CD14-positive monocyte (primary cell): Measurements from ENCODE around the gene LYSMD1. TPM values are rescaled to one million over a fixed set of nuclear protein-coding genes. Genes with fewer than 3 reads are reported as not detected.

Experiments
- DNase-seq, 3 donors: peaks; one replicate each; pipeline ENCODE4 v3.0.0-alpha.2; 2011 to 2022
- H2AFZ ChIP-seq: 2 replicates; pipeline ENCODE4 v1.6.0; 2012; ENCODE audit warnings: mild to moderate bottlenecking, low read depth, low read length, inconsistent platforms; ENCODE audit not compliant: insufficient read depth, poor library complexity, severe bottlenecking
- H3K27ac ChIP-seq, 2 donors: 1 replicate in 1 of 2; 2 replicates in 1 of 2; pipeline ENCODE4 v1.5.1; 2012 to 2013; ENCODE audit warnings: low read length in 2 of 2, control low read depth in 1 of 2, inconsistent platforms in 1 of 2, low read depth in 1 of 2, mild to moderate bottlenecking in 1 of 2
- H3K27me3 ChIP-seq, 2 donors: one replicate each; pipeline versions ENCODE4 v1.6.0 to v1.6.1; 2011 to 2013; ENCODE audit warnings: low read length in 2 of 2; ENCODE audit not compliant: control insufficient read depth in 2 of 2, insufficient read depth in 2 of 2
- H3K36me3 ChIP-seq, 2 donors: replicated peaks in 1 of 2; 1 replicate in 1 of 2; 2 replicates in 1 of 2; pipeline versions ENCODE4 v1.5.1 to v1.6.1; 2012 to 2013; ENCODE audit warnings: low read length in 2 of 2, control low read depth in 1 of 2, inconsistent platforms in 1 of 2, mild to moderate bottlenecking in 1 of 2; ENCODE audit not compliant: insufficient read depth in 2 of 2, control insufficient read depth in 1 of 2
- H3K4me1 ChIP-seq, 2 donors: 1 replicate in 1 of 2; 2 replicates in 1 of 2; pipeline versions ENCODE4 v1.5.1 to v1.6.1; 2012 to 2013; ENCODE audit warnings: low read length in 2 of 2, control low read depth in 1 of 2, inconsistent platforms in 1 of 2, mild to moderate bottlenecking in 1 of 2, moderate library complexity in 1 of 2; ENCODE audit not compliant: insufficient read depth in 2 of 2, control insufficient read depth in 1 of 2
- H3K4me2 ChIP-seq: replicated peaks from 2 replicates; pipeline ENCODE3; 2012; ENCODE audit warnings: low read length, moderate library complexity, mild to moderate bottlenecking; ENCODE audit not compliant: poor library complexity, severe bottlenecking; ENCODE audit errors: extremely low read depth
- H3K4me3 ChIP-seq, 3 experiments: fragments of 200-600 bp in 1 of 3; sonication (generic) in 1 of 3; replicated peaks in 1 of 3; 1 replicate in 2 of 3; 2 replicates in 1 of 3; pipeline ENCODE4 v1.5.1; 2011 to 2013; ENCODE audit warnings: low read length in 3 of 3, mild to moderate bottlenecking in 3 of 3, control low read depth in 2 of 3, low read depth in 2 of 3, inconsistent platforms in 1 of 3, moderate library complexity in 1 of 3
- H3K79me2 ChIP-seq: 2 replicates; pipeline ENCODE4 v1.6.0; 2012; ENCODE audit warnings: mild to moderate bottlenecking, control low read depth, inconsistent platforms, low read length, moderate library complexity; ENCODE audit not compliant: insufficient read depth
- H3K9ac ChIP-seq: 2 replicates; pipeline ENCODE4 v1.6.0; 2017; ENCODE audit warnings: low read length, mild to moderate bottlenecking; ENCODE audit not compliant: insufficient read depth, poor library complexity, severe bottlenecking
- H3K9me3 ChIP-seq, 2 donors: replicated peaks in 1 of 2; 1 replicate in 1 of 2; 2 replicates in 1 of 2; pipeline versions ENCODE4 v1.5.1 to v1.6.1; 2012 to 2013; ENCODE audit warnings: low read length in 2 of 2, control low read depth in 1 of 2; ENCODE audit not compliant: control insufficient read depth in 1 of 2, insufficient read depth in 1 of 2
- H4K20me1 ChIP-seq: 2 replicates; pipeline ENCODE4 v1.6.0; 2012; ENCODE audit warnings: mild to moderate bottlenecking, low read length, control low read depth, moderate library complexity; ENCODE audit not compliant: insufficient read depth
- H3K27ac Mint-ChIP-seq, 7 donors: one replicate each; pipeline ENCODE4 v1.8.0; 2020; ENCODE audit warnings: mild to moderate bottlenecking in 7 of 7, mixed read lengths in 7 of 7, moderate library complexity in 6 of 7, inconsistent platforms in 2 of 7
- H3K27me3 Mint-ChIP-seq, 3 donors: one replicate each; pipeline ENCODE4 v1.8.0; 2021 to 2022; ENCODE audit warnings: low read depth in 3 of 3, mild to moderate bottlenecking in 3 of 3, mixed read lengths in 3 of 3, moderate library complexity in 3 of 3, inconsistent platforms in 1 of 3
- H3K36me3 Mint-ChIP-seq, 2 donors: one replicate each; pipeline ENCODE4 v1.8.0; 2020; ENCODE audit warnings: mixed read lengths in 2 of 2, inconsistent platforms in 1 of 2, mild to moderate bottlenecking in 1 of 2
- H3K4me1 Mint-ChIP-seq: one replicate; pipeline ENCODE4 v1.8.0; 2020; ENCODE audit warnings: mild to moderate bottlenecking, mixed read lengths
- H3K4me3 Mint-ChIP-seq, 2 donors: one replicate each; pipeline ENCODE4 v1.8.0; 2020; ENCODE audit warnings: mild to moderate bottlenecking in 2 of 2, mixed read lengths in 2 of 2, moderate library complexity in 1 of 2
- H3K9me3 Mint-ChIP-seq, 7 donors: one replicate each; pipeline ENCODE4 v1.8.0; 2020 to 2022; ENCODE audit warnings: mixed read lengths in 7 of 7, mild to moderate bottlenecking in 6 of 7, moderate library complexity in 6 of 7, inconsistent platforms in 2 of 7
- WGBS: methylation state at CpG from one replicate; pipeline ENCODE4 v1.1.5; 2013; ENCODE audit warnings: missing lambda C conversion rate; ENCODE audit not compliant: insufficient coverage; 5-methylcytosine and 5-hydroxymethylcytosine counted together
- intact Hi-C, 2 donors: fragments of 100-400 bp; cut with micrococcal nuclease; formaldehyde crosslinking; loops; one replicate each; pipeline versions ENCODE4 v1.15.0 to v1.15.1; 2023
- polyA minus RNA-seq: library from RNA; depleted of rRNA, polyadenylated mRNA; stranded (reverse); fragments of >200 nt; gene quantifications from 2 replicates; pipeline ENCODE4 v1.2.3, GENCODE V29; 2012
- polyA plus RNA-seq, 3 donors: library from polyadenylated mRNA; depleted of rRNA in 1 of 3; unstranded in 2 of 3; stranded (reverse) in 1 of 3; fragments of 300-500 nt in 2 of 3; fragments of >200 nt in 1 of 3; fragmentation: Illumina TruSeq in 2 of 3; gene quantifications; 1 replicate in 2 of 3; 2 replicates in 1 of 3; pipeline ENCODE4 v1.2.3, GENCODE V29; 2012 to 2021
- total RNA-seq, 12 experiments: library from RNA in 1 of 12; stranded (reverse) in 1 of 12; fragments of 120-200 nt in 1 of 12; gene quantifications; one replicate each; pipeline ENCODE4 v1.2.4 and lab custom pipeline; 2013 to 2026; ENCODE audit warnings: mixed read lengths in 6 of 12, inconsistent platforms in 1 of 12
- TF ChIP-seq, protein P1 (sequence below): fragments of 200-600 bp; IDR thresholded peaks from one replicate; pipeline ENCODE4 v1.8.0; 2022; ENCODE audit warnings: antibody characterized with exemption, mild to moderate bottlenecking

Gene LYSMD1, protein sequence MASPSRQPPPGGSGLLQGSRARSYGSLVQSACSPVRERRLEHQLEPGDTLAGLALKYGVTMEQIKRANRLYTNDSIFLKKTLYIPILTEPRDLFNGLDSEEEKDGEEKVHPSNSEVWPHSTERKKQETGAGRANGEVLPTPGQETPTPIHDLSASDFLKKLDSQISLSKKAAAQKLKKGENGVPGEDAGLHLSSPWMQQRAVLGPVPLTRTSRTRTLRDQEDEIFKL
- total RNA-seq (2013) = 0.40 TPM
- polyA plus RNA-seq (under 1 TPM in 2 of 3 donors, not detected in 1; 0.16 to 0.24 TPM), polyA minus RNA-seq (0.14 and 0.24 TPM in 2 replicates), total RNA-seq (lab: John Stamatoyannopoulos, UW) (0.06 to 4.3 (median 0.46) reads per million in 11 experiments)

DNA sequence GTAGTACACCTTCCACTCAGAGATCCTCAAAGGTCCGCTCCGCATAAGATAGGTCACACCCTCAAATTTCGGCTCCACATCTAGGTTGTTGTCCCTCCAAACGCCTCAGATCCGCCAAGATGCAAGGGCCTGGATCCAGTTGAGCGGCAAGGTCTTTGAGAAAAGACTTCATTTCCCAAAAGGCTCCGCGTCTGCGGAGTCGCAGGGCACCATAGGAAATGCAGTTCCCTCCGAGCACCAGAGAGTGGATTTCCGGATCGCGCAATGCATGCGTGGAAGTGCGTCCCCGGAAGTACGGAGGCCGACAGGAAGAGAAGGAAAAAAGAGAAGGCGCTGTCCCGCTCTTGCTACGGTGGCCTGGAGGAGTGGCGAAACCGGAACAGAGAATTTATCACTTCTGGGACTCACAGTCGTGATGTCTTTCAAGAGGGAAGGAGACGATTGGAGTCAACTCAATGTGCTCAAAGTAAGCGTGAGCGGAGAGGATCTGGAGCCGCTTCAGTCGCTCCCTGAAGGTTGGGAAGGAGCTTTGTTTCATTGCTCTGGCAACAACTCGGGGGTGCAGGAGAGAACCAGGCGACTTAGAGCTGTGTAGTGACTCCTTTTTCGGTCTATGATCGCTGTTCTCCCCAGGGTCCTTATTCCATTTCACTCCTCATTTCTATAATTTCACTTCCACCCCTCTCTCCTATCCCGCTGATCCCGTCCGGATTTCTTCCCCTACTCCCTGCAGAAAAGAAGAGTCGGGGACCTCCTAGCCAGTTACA, at the start of gene LYSMD1, which contains the start of gene SCNM1:
Gene LYSMD1, minus strand, starts transcription at position 165 of the 767 bp plus-strand sequence. CDS start 644 bp downstream, outside the sequence.
Gene SCNM1, plus strand, starts transcription at position 407 of the 767 bp plus-strand sequence. Its CDS starts 9 bp downstream, at position 416.
- Histone ChIP-seq H3K9me3 (no peaks in the 10 kb centered on the region), H3K4me1 (peaks cover 27 to 31% of the 10 kb centered on the region in 2 donors), H2AFZ (peak within 1 kb of the TSS; percentile 88), H3K36me3 (peaks cover 49 to 75% of the 10 kb centered on the region in 2 donors), H3K27me3 (no peaks in the 10 kb centered on the region), H3K79me2 (peaks cover 40% of the 10 kb centered on the region), H3K4me3 (peak within 1 kb of the TSS; percentile 71 to 91 (median 81)), H3K4me2 (peak within 1 kb of the TSS; percentile 96), H3K9ac (peak within 1 kb of the TSS; percentile 71), H4K20me1 (peaks cover 47% of the 10 kb centered on the region), H3K27ac (peak within 1 kb of the TSS; percentile 56 to 83)
- TF ChIP-seq, protein P1, sequence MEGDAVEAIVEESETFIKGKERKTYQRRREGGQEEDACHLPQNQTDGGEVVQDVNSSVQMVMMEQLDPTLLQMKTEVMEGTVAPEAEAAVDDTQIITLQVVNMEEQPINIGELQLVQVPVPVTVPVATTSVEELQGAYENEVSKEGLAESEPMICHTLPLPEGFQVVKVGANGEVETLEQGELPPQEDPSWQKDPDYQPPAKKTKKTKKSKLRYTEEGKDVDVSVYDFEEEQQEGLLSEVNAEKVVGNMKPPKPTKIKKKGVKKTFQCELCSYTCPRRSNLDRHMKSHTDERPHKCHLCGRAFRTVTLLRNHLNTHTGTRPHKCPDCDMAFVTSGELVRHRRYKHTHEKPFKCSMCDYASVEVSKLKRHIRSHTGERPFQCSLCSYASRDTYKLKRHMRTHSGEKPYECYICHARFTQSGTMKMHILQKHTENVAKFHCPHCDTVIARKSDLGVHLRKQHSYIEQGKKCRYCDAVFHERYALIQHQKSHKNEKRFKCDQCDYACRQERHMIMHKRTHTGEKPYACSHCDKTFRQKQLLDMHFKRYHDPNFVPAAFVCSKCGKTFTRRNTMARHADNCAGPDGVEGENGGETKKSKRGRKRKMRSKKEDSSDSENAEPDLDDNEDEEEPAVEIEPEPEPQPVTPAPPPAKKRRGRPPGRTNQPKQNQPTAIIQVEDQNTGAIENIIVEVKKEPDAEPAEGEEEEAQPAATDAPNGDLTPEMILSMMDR = no peak
- intact Hi-C loops = loop anchor here (1.0 to 10.0 kb wide), 5 partner anchors 9 to 446 kb away; partner anchors contain the start of genes MINDY1 (in 2 of the 2), PRUNE1 (in 2 of the 2) and SNX27 (in 1 of the 2)
- peak within 1 kb of the TSS; percentile 89 to 95 (median 93) for H3K27ac Mint-ChIP-seq
- H3K9me3 Mint-ChIP-seq = no peaks in the 10 kb centered on the region
- H3K27me3 Mint-ChIP-seq = peaks cover 0 to 1% (median 0%) of the 10 kb centered on the region in 3 donors
- under 1% methylated on average over 32 of the region's 38 CpGs for WGBS
- peak; percentile 96 to 99 (median 98) for DNase-seq
- H3K36me3 Mint-ChIP-seq = peaks cover 56 to 67% of the 10 kb centered on the region in 2 donors
- H3K4me1 Mint-ChIP-seq = peaks cover 44% of the 10 kb centered on the region
- peak within 1 kb of the TSS; percentile 95 to 97 for H3K4me3 Mint-ChIP-seq

- WGBS = no CpG with 5 or more reads among the region's 2 CpGs
- peaks cover 94% of the 10 kb centered on the region for H3K79me2 ChIP-seq
- TF ChIP-seq, protein P1 = no peak
- no peak overlapping the region for H3K9ac ChIP-seq
- Mint-ChIP-seq H3K27me3 (no peaks in the 10 kb centered on the region), H3K27ac (peak overlapping the region in 3 of 7 donors; percentile 1 to 47 (median 12)), H3K36me3 (peaks cover 38 to 76% of the 10 kb centered on the region in 2 donors), H3K4me3 (no peak overlapping the region), H3K4me1 (peaks cover 7% of the 10 kb centered on the region), H3K9me3 (no peaks in the 10 kb centered on the region)
- no peaks in the 10 kb centered on the region for H3K9me3 ChIP-seq
- no peak overlapping the region for H2AFZ ChIP-seq
- H4K20me1 ChIP-seq = peaks cover 68% of the 10 kb centered on the region
- no peak overlapping the region for H3K4me3 ChIP-seq
- H3K4me2 ChIP-seq = no peak overlapping the region
- intact Hi-C loops = no loop called here
- peaks cover 18 to 63% of the 10 kb centered on the region in 2 donors for H3K36me3 ChIP-seq
- H3K27me3 ChIP-seq = no peaks in the 10 kb centered on the region
- DNase-seq = no peak
- H3K4me1 ChIP-seq = no peaks in the 10 kb centered on the region
- H3K27ac ChIP-seq = no peak overlapping the region
Measured at GRCh38 chr1:151213560-151213959, 47.9 kb upstream of the LYSMD1 start.
